Measurements from ENCODE around the gene PROK2. TPM values are rescaled to one million over a fixed set of nuclear protein-coding genes. Genes with fewer than 3 reads are reported as not detected.

Gene PROK2
- total and polyA plus RNA-seq, 10 donors = 1.7 to 78.5 (median 26.7) TPM

DNA sequence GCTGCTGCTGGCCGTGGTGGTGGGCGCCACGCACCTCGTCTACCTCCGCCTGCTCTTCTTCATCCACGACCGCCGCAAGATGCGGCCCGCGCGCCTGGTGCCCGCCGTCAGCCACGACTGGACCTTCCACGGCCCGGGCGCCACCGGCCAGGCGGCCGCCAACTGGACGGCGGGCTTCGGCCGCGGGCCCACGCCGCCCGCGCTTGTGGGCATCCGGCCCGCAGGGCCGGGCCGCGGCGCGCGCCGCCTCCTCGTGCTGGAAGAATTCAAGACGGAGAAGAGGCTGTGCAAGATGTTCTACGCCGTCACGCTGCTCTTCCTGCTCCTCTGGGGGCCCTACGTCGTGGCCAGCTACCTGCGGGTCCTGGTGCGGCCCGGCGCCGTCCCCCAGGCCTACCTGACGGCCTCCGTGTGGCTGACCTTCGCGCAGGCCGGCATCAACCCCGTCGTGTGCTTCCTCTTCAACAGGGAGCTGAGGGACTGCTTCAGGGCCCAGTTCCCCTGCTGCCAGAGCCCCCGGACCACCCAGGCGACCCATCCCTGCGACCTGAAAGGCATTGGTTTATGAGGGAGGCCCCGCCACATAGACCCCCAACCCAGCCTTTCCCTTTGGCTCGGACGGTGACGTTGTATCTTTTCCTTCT is 30.2 kb downstream of the PROK2 start:
- Histone ChIP-seq H3K9me3 (no peaks in the 10 kb centered on the region), H3K4me1 (peaks cover 0 to 30% (median 7%) of the 10 kb centered on the region in 6 donors), H3K27ac (peak overlapping the region in 6 of 8 donors; percentile 15 to 88 (median 74)), H3K36me3 (no peaks in the 10 kb centered on the region), H3K27me3 (replicated peaks in 1 of 7) (peaks cover 0 to 72% (median 26%) of the 10 kb centered on the region in 7 donors), H3K4me3 (peak overlapping the region in 7 of 8 donors; percentile 41 to 79 (median 54))
- TF ChIP-seq POLR2AphosphoS5 (IDR thresholded peaks at IDR 0.05) = peak in 1 of 3 donors; percentile 33
- no peak for TF ChIP-seq CTCF (IDR thresholded peaks at IDR 0.05 in 8 of 11, conservative IDR thresholded peaks at IDR 0.05 in 3 of 11)
- intact Hi-C loops (cut with DNase I; ENCODE audit: low total_unique reads) = no loop called here
- WGBS, 5 donors = 16 to 30% (median 17%) methylated on average over 13 to 65 of the region's 65 CpGs
- DNase-seq = peak; percentile 81

DNA sequence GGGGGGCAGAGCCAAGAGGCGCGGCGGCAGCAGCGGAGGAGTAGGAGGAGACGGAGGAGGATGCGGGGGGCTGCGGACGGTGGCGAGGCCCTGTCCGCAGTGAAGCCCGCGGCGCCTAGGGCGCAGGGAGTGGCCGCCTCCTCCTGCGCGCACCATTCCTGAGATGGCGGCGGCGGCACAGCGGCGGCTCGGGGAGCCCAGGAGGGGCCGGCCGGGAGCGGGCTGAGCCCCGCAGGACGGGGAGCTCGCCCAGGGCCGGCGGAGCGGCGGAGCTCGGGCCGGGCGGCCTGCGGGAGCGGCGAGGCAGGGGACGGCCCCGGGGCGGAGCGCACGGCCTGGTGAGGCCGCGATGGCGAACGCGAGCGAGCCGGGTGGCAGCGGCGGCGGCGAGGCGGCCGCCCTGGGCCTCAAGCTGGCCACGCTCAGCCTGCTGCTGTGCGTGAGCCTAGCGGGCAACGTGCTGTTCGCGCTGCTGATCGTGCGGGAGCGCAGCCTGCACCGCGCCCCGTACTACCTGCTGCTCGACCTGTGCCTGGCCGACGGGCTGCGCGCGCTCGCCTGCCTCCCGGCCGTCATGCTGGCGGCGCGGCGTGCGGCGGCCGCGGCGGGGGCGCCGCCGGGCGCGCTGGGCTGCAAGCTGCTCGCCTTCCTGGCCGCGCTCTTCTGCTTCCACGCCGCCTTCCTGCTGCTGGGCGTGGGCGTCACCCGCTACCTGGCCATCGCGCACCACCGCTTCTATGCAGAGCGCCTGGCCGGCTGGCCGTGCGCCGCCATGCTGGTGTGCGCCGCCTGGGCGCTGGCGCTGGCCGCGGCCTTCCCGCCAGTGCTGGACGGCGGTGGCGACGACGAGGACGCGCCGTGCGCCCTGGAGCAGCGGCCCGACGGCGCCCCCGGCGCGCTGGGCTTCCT is 31.0 kb downstream of the PROK2 start, which contains the start of gene GPR27:
Gene GPR27, plus strand, starts transcription at position 155 of the 909 bp plus-strand sequence. Its CDS starts 195 bp downstream, at position 350.
- H3K9me3 ChIP-seq = no peaks in the 10 kb centered on the region
- H3K4me3 ChIP-seq = peak within 1 kb of the TSS; percentile 16 to 79 (median 52)
- WGBS, 5 donors = 0 to 2% (median 1%) methylated on average over 3 to 131 of the region's 131 CpGs
- H3K4me1 ChIP-seq = peaks cover 0 to 30% (median 7%) of the 10 kb centered on the region in 6 donors
- H3K27me3 ChIP-seq (replicated peaks in 1 of 7) = peaks cover 0 to 72% (median 26%) of the 10 kb centered on the region in 7 donors
- TF ChIP-seq POLR2AphosphoS5 (IDR thresholded peaks at IDR 0.05) = no peak
- TF ChIP-seq POLR2A (IDR thresholded peaks at IDR 0.05) = no peak
- TF ChIP-seq CTCF (IDR thresholded peaks at IDR 0.05 in 8 of 11, conservative IDR thresholded peaks at IDR 0.05 in 3 of 11) = no peak
- intact Hi-C loops (cut with DNase I; ENCODE audit: low total_unique reads) = no loop called here
- H3K27ac ChIP-seq = peak within 1 kb of the TSS in 5 of 8 donors; percentile 6 to 88 (median 78)
- peak; percentile 84 for DNase-seq
- no peaks in the 10 kb centered on the region for H3K36me3 ChIP-seq

DNA sequence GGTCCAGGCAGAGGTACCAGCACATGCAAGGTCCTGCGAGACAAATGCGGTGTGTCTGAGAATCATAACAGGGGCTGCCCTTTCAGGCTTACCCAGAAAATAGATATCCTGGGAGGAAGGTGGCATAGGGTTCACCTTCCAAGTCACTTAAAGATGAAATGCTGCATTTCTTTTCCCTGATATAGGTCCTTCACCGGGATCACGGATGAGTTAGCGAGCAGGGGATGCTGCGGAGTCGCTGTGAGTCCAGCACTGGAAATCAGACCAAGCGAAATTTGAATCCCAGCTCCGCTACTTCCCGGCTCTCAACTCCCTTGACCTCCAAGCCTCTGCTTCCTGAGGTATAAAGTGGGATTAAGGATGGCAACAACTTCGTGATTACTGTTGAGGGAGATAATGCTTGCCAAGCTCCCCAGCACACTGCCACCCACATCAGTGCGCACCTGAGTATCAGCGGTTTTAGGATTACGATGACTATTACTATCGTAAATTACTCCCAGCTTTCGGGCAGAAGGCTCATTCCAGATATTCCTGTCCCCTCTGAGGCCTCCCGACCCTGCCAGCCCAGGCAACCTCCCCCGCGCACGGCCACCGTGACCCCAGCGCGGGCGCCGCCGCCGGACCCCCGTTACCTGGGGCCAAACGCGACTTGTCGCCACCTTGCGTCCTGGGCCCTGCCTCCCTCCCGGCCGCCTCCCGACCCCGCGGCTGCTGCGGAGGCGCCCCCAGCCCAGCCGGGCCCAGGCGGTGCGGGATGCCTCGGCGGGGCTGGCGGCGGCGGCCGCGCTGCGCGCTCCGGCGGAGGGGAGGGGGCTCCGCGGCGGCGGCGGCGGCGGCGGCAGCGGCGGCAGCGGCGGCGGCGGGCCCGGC is 31.9 kb downstream of the PROK2 start:
- H3K27ac ChIP-seq = peak overlapping the region in 4 of 8 donors; percentile 51 to 88 (median 80)
- H3K4me3 ChIP-seq = peak overlapping the region in 7 of 8 donors; percentile 41 to 79 (median 54)
- DNase-seq = no peak
- TF ChIP-seq POLR2AphosphoS5 (IDR thresholded peaks at IDR 0.05) = no peak
- TF ChIP-seq CTCF (IDR thresholded peaks at IDR 0.05 in 8 of 11, conservative IDR thresholded peaks at IDR 0.05 in 3 of 11) = no peak
- no peak for TF ChIP-seq POLR2A (IDR thresholded peaks at IDR 0.05)
- H3K27me3 ChIP-seq (replicated peaks in 1 of 7) = peaks cover 0 to 66% (median 26%) of the 10 kb centered on the region in 7 donors
- 9 to 23% (median 15%) methylated on average over 33 to 68 of the region's 68 CpGs for WGBS, 5 donors
- H3K36me3 ChIP-seq = no peaks in the 10 kb centered on the region
- intact Hi-C loops (cut with DNase I; ENCODE audit: low total_unique reads) = no loop called here
- H3K4me1 ChIP-seq = peaks cover 0 to 30% (median 7%) of the 10 kb centered on the region in 6 donors
- H3K9me3 ChIP-seq = no peaks in the 10 kb centered on the region

All from spleen (tissue), 11 donors.